Cerebellar nuclear complex (tissue), 1 donor: ENCODE data around the gene TECR.
"Not testable (repeated sequence)": the region's sequence is repeated elsewhere in the genome, so short reads cannot be mapped to it uniquely, and the experiment has no call there.

Source experiments
- DNase-seq, 2 experiments: peaks; one replicate each; lab custom pipeline; 2025; lab: John Stamatoyannopoulos, UW

TECR gene

GRCh38 chr19:14540741-14541525, 11.5 kb downstream of the TECR start:
- DNase-seq, result no peak

- DNase-seq, result not testable (repeated sequence)
Observed at GRCh38 chr19:14541979-14542378, 12.6 kb downstream of the TECR start.

GRCh38 chr19:14542711-14543328, 13.4 kb downstream of the TECR start:
- no peak for DNase-seq

- DNase-seq, result no peak
Observed at GRCh38 chr19:14544047-14544446, 14.7 kb downstream of the TECR start.

- peak; percentile 52 to 75 for DNase-seq
Observed at GRCh38 chr19:14544977-14545715, 15.8 kb downstream of the TECR start.

- no peak for DNase-seq
Observed at GRCh38 chr19:14545716-14546082, 16.3 kb downstream of the TECR start.

GRCh38 chr19:14550201-14550754, 20.9 kb downstream of the TECR start:
- DNase-seq, result no peak

- DNase-seq, result not testable (repeated sequence)
Observed at GRCh38 chr19:14551134-14552005, 22.0 kb downstream of the TECR start.

GRCh38 chr19:14552006-14552360, 22.6 kb downstream of the TECR start:
- not testable (repeated sequence) for DNase-seq

GRCh38 chr19:14553042-14553938, 23.9 kb downstream of the TECR start:
- DNase-seq, result peak in 1 of 2 experiments; percentile 64

GRCh38 chr19:14553939-14554243, 24.5 kb downstream of the TECR start:
- no peak for DNase-seq

GRCh38 chr19:14554382-14554812, 25.0 kb downstream of the TECR start:
- peak in 1 of 2 experiments; percentile 79 for DNase-seq

- no peak for DNase-seq
Observed at GRCh38 chr19:14555918-14556661, 26.7 kb downstream of the TECR start.

- no peak for DNase-seq
Observed at GRCh38 chr19:14556662-14557188, 27.3 kb downstream of the TECR start.

- DNase-seq, result no peak
Observed at GRCh38 chr19:14558370-14559066, 29.1 kb downstream of the TECR start.

- DNase-seq, result no peak
Observed at GRCh38 chr19:14559916-14560775, 30.8 kb downstream of the TECR start.

- no peak for DNase-seq
Observed at GRCh38 chr19:14560776-14561108, 31.3 kb downstream of the TECR start.

GRCh38 chr19:14561249-14561648, 31.9 kb downstream of the TECR start:
- DNase-seq, result no peak
